Activated CD8-positive, alpha-beta memory T cell treated with anti-CD3 and anti-CD28 coated beads for 36 hours (primary cell): ENCODE data around the gene RHBG. TPM values are rescaled to one million over a fixed set of nuclear protein-coding genes. Genes with fewer than 3 reads are reported as not detected.

Experiments
- CTCF ChIA-PET: fragments of 350-600 bp; sonication (Branson Sonifier 250); formaldehyde crosslinking; loops from one replicate; lab custom pipeline; 2021; ENCODE audit warnings: antibody characterized with exemption; lab: Charles Lee
- POLR2A ChIA-PET: fragments of 350-600 bp; sonication (Branson Sonifier 250); formaldehyde crosslinking; loops from one replicate; lab custom pipeline; 2021; ENCODE audit warnings: antibody characterized with exemption; lab: Charles Lee
- total RNA-seq, 2 experiments: library from RNA; stranded (reverse); gene quantifications; one replicate each; pipeline ENCODE4 v1.2.3, GENCODE V29; 2021

The RHBG gene
- total RNA-seq, 2 experiments from 2014 or later: not detected

- ChIA-PET CTCF (interaction anchor here (0.5 to 1.5 kb wide), 3 partner anchors 29 to 221 kb away, joined by 3 to 12 read pairs (median 3); no protein-coding TSS in a partner anchor), POLR2A (no interaction called here)
These were observed 45.6 kb downstream of the RHBG start for GRCh38 chr1:156414461-156415064.

GRCh38 chr1:156416993-156417392 is 48.0 kb downstream of the RHBG start:
- ChIA-PET CTCF (interaction anchor here (0.6 to 1.7 kb wide), 2 partner anchors 32 to 205 kb away, joined by 3 to 6 read pairs; no protein-coding TSS in a partner anchor), POLR2A (no interaction called here)

GRCh38 chr1:156417401-156418020 is 48.5 kb downstream of the RHBG start:
- ChIA-PET CTCF (interaction anchor here (0.6 to 1.7 kb wide), 2 partner anchors 32 to 204 kb away, joined by 3 to 6 read pairs; no protein-coding TSS in a partner anchor), POLR2A (no interaction called here)

DNA sequence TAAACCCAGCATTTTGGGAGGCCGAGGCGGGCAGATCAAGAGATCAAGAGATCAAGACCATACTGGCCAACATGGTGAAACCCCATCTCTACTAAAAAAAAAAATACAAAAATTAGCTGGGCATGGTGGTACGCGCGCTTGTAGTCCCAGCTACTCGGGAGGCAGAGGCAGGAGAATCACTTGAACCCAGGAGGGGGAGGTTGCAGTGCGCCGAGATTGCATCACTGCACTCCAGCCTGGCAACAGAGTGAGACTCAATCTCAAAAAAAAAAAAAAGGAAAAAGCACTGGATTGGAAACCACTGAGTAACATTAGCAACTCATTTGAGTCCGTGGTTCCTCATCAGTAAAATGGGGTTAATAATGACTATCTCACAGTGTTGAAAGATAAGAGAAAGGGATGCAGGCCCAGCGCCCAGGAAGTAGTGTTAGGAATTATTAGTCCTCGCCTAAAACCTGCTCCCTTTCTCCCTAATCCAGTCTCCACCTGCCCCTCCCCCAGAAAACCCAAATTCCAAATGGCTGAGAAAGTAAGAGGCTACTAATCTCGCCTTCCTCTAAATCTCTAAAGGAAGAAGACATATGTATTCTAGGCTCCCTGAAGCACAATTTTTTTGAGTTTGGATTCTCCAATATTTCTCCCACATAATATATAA is 49.5 kb downstream of the RHBG start:
- CTCF ChIA-PET: interaction anchor here (1.7 to 2.7 kb wide), 2 partner anchors 32 to 34 kb away, joined by 4 to 30 read pairs; no protein-coding TSS in a partner anchor
- POLR2A ChIA-PET: interaction anchor here (0.6 kb wide), 1 partner anchor 33 kb away, joined by 5 read pairs; no protein-coding TSS in a partner anchor

DNA sequence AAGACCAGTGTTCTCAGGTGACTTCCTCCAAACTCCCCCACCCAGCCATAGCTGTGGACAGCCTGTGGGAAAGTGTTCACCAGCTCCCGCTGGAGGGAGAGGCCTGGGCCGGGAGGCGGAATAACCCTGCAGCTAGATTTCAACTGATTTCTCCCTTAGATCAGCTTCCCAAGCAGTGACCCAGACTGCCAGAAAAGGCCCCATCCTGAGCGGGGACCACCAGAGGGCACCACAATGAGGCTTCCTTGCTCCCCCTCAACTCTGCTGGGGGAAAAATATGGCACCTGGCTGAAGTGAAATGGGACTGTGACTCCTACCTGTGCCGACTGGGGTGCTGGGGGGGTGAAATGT is 50.8 kb downstream of the RHBG start:
- ChIA-PET CTCF (interaction anchor here (0.6 to 2.7 kb wide), 8 partner anchors 8 to 193 kb away, joined by 3 to 30 read pairs (median 4); no protein-coding TSS in a partner anchor), POLR2A (interaction anchor here (0.7 kb wide), 1 partner anchor 35 kb away, joined by 6 read pairs; no protein-coding TSS in a partner anchor)

DNA sequence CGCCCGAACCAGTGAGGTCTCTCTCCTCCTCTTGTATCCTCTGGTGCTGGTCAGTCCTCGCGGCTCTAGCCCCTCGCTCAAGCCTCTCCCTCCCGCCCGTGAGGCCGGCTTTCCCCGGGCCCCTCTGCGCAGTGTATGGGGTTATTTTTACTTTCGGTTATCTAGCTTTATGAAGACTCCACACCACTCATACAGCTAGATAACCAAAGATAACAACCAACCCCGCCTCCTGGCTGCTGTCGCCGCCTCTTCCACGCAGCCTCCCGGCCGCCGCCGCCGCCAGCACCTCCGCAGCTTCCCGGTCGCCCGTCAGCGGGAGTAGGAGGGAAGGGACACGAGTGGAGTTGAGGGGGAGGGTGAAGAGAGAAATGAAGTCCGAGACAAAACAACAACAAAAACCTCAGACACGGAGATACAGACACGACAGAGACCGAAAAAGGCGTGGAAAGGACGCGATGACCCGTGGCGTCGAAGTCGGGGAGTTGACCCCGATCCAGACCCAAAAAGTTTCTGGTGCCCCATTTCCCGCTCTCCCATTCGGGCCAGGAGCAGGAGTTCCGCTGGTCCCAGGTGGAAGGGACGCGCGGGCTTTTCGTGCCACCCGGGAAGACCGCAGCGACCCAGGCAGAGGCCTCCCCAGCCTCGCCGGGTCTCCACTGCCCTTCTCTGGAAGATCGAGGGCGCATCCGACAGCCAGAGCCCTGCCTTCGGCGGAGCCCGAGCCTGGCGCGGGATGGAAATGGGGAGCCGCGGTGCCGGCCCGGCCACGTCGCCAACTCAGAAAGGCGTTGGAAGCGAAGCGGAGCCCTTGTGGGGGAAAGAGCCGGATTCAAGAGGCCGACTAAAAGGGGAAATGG is 51.4 kb downstream of the RHBG start:
- ChIA-PET CTCF (interaction anchor here (0.9 to 2.7 kb wide), 6 partner anchors 24 to 192 kb away, joined by 3 to 30 read pairs (median 4); no protein-coding TSS in a partner anchor), POLR2A (interaction anchor here (0.7 kb wide), 1 partner anchor 34 kb away, joined by 6 read pairs; no protein-coding TSS in a partner anchor)

DNA sequence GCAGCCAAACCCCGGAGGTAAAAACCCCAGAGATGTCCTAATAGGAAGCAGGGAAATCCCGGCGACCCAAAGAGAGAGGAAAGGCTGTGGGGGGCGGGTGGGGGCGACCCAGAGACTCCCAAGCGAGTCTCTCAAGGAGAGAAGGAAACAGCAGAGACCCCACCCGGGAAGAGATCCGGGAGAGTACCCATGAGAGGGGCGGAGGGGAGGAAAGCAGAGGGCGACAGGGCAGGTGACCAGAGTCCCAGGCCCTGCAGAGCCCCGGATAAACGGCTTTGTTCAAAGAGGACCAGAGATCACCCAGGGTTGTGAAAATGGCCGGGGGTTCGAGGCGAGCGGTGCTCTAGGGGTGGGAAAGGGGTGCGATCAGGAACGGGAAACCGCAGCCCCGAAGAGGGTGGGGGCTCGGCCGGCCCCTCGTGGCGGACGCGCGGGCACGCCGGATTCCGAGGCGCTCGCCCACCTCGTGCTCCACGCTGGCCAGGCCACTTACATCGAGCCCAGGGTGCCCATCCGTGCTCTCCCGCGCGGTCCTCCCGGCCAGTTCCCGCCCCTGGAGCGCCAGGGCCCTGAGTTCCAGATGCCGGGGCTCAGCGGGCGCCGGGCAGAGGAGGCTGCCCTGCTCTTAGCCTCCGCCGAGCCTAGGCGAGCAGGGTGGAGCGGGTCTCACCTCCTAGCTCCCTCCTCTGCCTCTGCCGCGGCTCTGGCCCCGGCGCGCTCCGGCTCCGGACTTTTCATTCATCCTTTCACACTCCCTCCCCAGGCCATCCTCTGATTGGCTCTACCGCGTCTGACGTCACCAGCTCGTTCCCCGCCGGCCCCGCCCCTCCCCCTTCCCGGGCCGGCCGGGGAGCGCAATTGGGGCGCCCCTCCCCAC is 52.3 kb downstream of the RHBG start:
- ChIA-PET POLR2A (no interaction called here), CTCF (interaction anchor here (1.4 to 3.6 kb wide), 4 partner anchors 11 to 65 kb away, joined by 3 to 19 read pairs (median 8); no protein-coding TSS in a partner anchor)

DNA sequence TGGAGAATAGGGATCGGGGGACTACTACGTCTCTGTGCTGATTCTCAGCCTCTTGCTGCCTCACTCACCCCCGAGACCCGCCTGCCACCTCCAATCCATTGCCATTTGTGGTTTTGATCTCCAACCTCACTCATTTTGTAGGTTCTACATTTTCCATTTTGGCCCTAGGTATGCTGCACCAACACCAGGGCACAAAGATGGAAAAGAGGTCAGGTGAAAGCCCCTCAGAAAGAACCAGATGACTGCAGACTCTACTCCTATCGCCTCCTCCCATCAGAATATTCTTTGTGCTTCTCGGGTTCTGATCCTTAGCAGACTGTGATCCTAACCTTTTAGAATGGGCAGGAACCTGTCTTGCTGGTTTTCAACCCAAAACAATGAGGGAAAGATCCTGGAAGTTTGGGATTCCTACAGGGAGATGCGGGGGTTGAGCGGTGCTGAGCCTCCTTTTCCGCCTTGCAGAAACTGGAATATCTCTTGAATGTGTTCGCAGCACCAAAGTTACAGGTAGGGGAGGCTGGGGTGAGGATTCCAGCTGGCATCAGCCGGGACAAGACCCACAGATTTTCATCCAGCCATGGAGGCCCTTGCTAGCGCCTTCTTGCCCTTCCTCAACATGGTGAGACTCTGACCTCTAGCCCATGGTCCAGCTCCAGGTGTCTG is 53.1 kb downstream of the RHBG start:
- ChIA-PET POLR2A (no interaction called here), CTCF (interaction anchor here (0.7 to 3.6 kb wide), 5 partner anchors 10 to 66 kb away, joined by 3 to 19 read pairs (median 5); no protein-coding TSS in a partner anchor)

- ChIA-PET CTCF (interaction anchor here (0.7 to 3.6 kb wide), 6 partner anchors 10 to 66 kb away, joined by 3 to 19 read pairs (median 6); no protein-coding TSS in a partner anchor), POLR2A (no interaction called here)
These were observed 53.6 kb downstream of the RHBG start for GRCh38 chr1:156422602-156423091.

DNA sequence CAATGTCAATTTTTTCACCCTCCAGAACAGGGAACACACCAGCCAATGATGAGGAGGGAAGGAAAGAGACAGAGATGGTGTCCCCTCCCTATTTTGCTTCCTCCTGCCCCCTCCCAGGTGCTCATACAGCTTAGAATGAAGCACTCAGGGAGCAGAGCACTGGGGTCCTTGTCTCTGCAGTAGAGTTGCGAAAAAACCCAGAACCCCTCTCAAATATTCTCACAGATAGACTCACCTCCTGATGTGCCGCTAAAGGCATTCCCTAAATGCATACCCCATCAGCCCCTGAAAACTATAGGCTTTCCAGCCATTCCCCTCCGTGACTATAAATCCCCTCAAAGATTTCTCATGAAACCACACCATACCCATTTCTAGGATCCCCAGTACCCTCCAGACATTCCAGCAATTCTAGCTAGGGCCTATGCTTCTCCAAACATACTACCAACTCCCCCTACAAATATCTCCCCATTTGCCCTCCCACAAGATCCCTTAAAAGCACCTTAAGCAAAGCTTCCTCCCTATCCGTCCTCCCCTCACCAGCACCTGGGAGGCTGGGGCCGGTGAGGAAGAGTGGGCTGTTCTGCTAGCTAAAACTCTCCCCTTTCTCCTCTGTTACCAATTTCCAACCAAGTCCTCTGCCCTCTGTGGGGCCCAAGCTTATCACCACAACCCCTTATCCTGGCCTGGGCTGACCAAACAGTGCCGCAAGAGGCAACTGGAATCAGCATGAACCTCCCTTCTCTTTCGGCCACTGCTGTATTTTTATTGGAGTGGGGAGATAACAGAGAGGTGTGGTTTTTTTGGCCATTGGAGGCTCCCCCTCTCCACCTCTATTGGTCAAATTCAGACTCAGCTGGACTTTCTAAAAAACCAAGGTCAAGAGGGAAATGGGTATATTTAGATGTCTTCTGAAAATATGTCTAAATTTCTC is 54.7 kb downstream of the RHBG start:
- CTCF ChIA-PET: interaction anchor here (0.6 to 3.6 kb wide), 6 partner anchors 10 to 41 kb away, joined by 3 to 19 read pairs (median 4); no protein-coding TSS in a partner anchor

DNA sequence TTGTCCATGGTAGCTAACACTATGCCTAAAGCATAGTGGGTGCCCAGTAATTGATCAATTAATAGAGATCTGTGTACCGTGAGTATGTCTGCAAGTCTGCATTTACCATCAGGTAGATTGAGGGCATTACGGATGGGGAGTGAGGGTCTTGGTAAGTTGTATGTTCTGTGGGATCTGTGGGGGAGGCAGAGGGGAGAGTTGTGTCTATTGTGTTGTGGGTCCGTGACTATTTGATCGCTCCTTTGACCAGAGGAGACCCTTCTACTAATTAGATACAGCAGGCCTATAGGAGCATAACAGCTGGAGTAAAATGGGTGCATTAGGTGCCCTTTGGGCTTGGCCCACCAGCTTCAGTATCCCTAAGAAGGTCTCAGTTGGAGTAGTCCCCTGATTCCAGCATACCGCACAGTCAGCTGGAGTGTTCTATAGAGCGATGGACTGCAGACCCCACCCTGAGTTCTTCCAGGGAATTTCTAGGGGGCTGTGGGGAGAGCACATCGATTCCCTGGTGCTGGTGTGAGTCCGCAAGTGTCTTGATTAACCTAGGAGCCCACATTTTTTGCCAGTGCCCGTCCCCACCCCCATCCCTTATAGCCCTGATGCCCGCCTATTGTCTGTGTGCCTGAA is 55.9 kb downstream of the RHBG start:
- ChIA-PET CTCF (interaction anchor here (1.1 to 3.6 kb wide), 4 partner anchors 21 to 42 kb away, joined by 3 to 19 read pairs (median 6); no protein-coding TSS in a partner anchor), POLR2A (no interaction called here)

More for the DNA sequence above, 54.7 kb downstream of the RHBG start:
- POLR2A ChIA-PET: no interaction called here

DNA sequence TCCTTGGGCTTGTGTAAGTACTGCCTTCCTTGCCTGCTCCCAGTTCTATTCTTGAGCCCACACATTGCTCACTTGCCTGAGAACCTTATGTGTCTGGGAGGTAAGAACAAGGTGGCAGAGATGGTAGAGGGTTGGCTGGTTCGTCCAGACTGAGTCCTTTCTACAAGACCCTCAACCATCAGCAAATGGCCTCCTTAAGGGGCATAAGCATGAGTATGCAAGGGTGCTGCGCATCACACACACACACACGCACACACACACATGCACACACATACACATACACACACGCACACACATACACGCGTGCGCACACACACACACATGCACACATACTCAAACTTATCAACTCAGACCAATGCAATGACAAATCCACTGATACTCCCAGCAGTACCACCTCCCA is 56.9 kb downstream of the RHBG start:
- ChIA-PET POLR2A (no interaction called here), CTCF (interaction anchor here (1.4 to 7.2 kb wide), 2 partner anchors 20 to 39 kb away, joined by 6 to 39 read pairs; no protein-coding TSS in a partner anchor)

- ChIA-PET POLR2A (no interaction called here), CTCF (interaction anchor here (1.0 to 7.2 kb wide), 2 partner anchors 18 to 41 kb away, joined by 4 to 39 read pairs; no protein-coding TSS in a partner anchor)
These were observed 58.9 kb downstream of the RHBG start for GRCh38 chr1:156427957-156428356.

GRCh38 chr1:156428746-156429288 is 59.8 kb downstream of the RHBG start:
- POLR2A ChIA-PET: no interaction called here
- CTCF ChIA-PET: interaction anchor here (0.7 to 7.2 kb wide), 3 partner anchors 17 to 42 kb away, joined by 3 to 39 read pairs (median 4); no protein-coding TSS in a partner anchor
